HG03558 (cell line): ENCODE results near the gene MPRIP.

Source experiments
- ATAC-seq: cut with Tn5 transposase; IDR thresholded peaks from one replicate; pipeline ENCODE4 v1.9.1; 2021; ENCODE audit warnings: moderate number of reproducible peaks; ENCODE audit not compliant: unreplicated experiment; ENCODE audit errors: extremely low read depth

MPRIP gene

GRCh38 chr17:17062356-17062755, 20.1 kb downstream of the MPRIP start:
- no peak for ATAC-seq

GRCh38 chr17:17062866-17063265, 20.6 kb downstream of the MPRIP start:
- ATAC-seq, result no peak

- ATAC-seq, result no peak
Measured at GRCh38 chr17:17063546-17064122, 21.4 kb downstream of the MPRIP start.

GRCh38 chr17:17064322-17064721, 22.1 kb downstream of the MPRIP start:
- no peak for ATAC-seq

GRCh38 chr17:17066021-17066420, 23.8 kb downstream of the MPRIP start:
- no peak for ATAC-seq

- no peak for ATAC-seq
Measured at GRCh38 chr17:17067257-17067656, 25.0 kb downstream of the MPRIP start.

GRCh38 chr17:17069849-17070248, 27.6 kb downstream of the MPRIP start:
- no peak for ATAC-seq

- ATAC-seq, result no peak
Measured at GRCh38 chr17:17070931-17071330, 28.7 kb downstream of the MPRIP start.

GRCh38 chr17:17071531-17072360, 29.5 kb downstream of the MPRIP start:
- ATAC-seq, result no peak

GRCh38 chr17:17072546-17072945, 30.3 kb downstream of the MPRIP start:
- no peak for ATAC-seq

- ATAC-seq, result no peak
Measured at GRCh38 chr17:17073030-17073564, 30.8 kb downstream of the MPRIP start.

GRCh38 chr17:17073581-17074403, 31.5 kb downstream of the MPRIP start:
- no peak for ATAC-seq

GRCh38 chr17:17075125-17075781, 33.0 kb downstream of the MPRIP start:
- ATAC-seq, result no peak

- no peak for ATAC-seq
Measured at GRCh38 chr17:17076066-17076465, 33.8 kb downstream of the MPRIP start.

- ATAC-seq, result no peak
Measured at GRCh38 chr17:17077101-17077500, 34.8 kb downstream of the MPRIP start.

GRCh38 chr17:17077861-17078732, 35.8 kb downstream of the MPRIP start:
- no peak for ATAC-seq

GRCh38 chr17:17078832-17079231, 36.6 kb downstream of the MPRIP start:
- ATAC-seq, result no peak

- no peak for ATAC-seq
Measured at GRCh38 chr17:17079336-17079735, 37.1 kb downstream of the MPRIP start.

- no peak for ATAC-seq
Measured at GRCh38 chr17:17079761-17080160, 37.5 kb downstream of the MPRIP start.
